GM23338 (cell line): ENCODE measurements around the gene CXADR. TPM values are rescaled to one million over a fixed set of nuclear protein-coding genes. Genes with fewer than 3 reads are reported as not detected.

ENCODE experiments used
- ATAC-seq: fragments of 200-7000 bp; cut with Tn5 transposase; 3 replicates; pipeline ENCODE4 v1.9.1; 2020
- DNase-seq: peaks from one replicate; pipeline ENCODE4 v3.0.0-alpha.2; 2015; ENCODE audit warnings: low spot score
- H2AFZ ChIP-seq: fragments of 200-600 bp; sonication (generic); 2 replicates; pipeline ENCODE4 v1.8.0; 2016; ENCODE audit warnings: antibody characterized with exemption, mild to moderate bottlenecking, moderate library complexity
- H3F3A ChIP-seq: fragments of 200-600 bp; sonication (generic); replicated peaks from 2 replicates; pipeline ENCODE4 v1.8.0; 2017; ENCODE audit warnings: antibody characterized with exemption, mixed run types, low read depth
- H3K27ac ChIP-seq: fragments of 200-600 bp; sonication (generic); 2 replicates; pipeline ENCODE4 v1.6.1; 2016; ENCODE audit warnings: low read depth
- H3K27me3 ChIP-seq: fragments of 200-600 bp; sonication (generic); 2 replicates; pipeline ENCODE4 v1.8.0; 2016; ENCODE audit warnings: mild to moderate bottlenecking, mixed run types, moderate library complexity; ENCODE audit not compliant: insufficient read depth
- H3K36me3 ChIP-seq: fragments of 200-600 bp; sonication (generic); 2 replicates; pipeline ENCODE4 v1.8.0; 2016; ENCODE audit warnings: mild to moderate bottlenecking; ENCODE audit not compliant: insufficient read depth
- H3K4me1 ChIP-seq: fragments of 200-600 bp; sonication (generic); 2 replicates; pipeline ENCODE4 v1.8.0; 2016; ENCODE audit warnings: mild to moderate bottlenecking, moderate library complexity; ENCODE audit not compliant: insufficient read depth
- H3K4me2 ChIP-seq: fragments of 200-600 bp; sonication (generic); 2 replicates; pipeline ENCODE4 v1.7.1; 2017; ENCODE audit warnings: mixed run types
- H3K4me3 ChIP-seq: fragments of 200-600 bp; sonication (generic); 2 replicates; pipeline ENCODE4 v1.6.1; 2016; ENCODE audit warnings: mixed run types
- H3K79me2 ChIP-seq: fragments of 200-600 bp; sonication (generic); replicated peaks from 2 replicates; pipeline ENCODE4 v1.8.0; 2017; ENCODE audit warnings: mild to moderate bottlenecking; ENCODE audit not compliant: insufficient read depth
- H3K9me2 ChIP-seq: fragments of 200-600 bp; sonication (generic); 2 replicates; pipeline ENCODE4 v1.8.0; 2017; ENCODE audit not compliant: insufficient read depth
- H4K20me1 ChIP-seq: fragments of 200-600 bp; sonication (generic); replicated peaks from 2 replicates; pipeline ENCODE4 v1.8.0; 2017; ENCODE audit warnings: mild to moderate bottlenecking; ENCODE audit not compliant: insufficient read depth
- H3K27ac Mint-ChIP-seq: 2 replicates; pipeline ENCODE4 v1.8.0; 2020; ENCODE audit warnings: inconsistent platforms, mild to moderate bottlenecking, moderate library complexity, mixed read lengths
- H3K27me3 Mint-ChIP-seq: 3 replicates; pipeline ENCODE4 v1.8.0; 2022; ENCODE audit warnings: low read depth, mild to moderate bottlenecking, moderate library complexity, mixed read lengths, inconsistent platforms; ENCODE audit not compliant: insufficient read depth, poor library complexity
- H3K36me3 Mint-ChIP-seq: 3 replicates; pipeline ENCODE4 v1.8.0; 2021; ENCODE audit warnings: low read depth, mild to moderate bottlenecking, inconsistent platforms, moderate library complexity, mixed read lengths
- H3K4me1 Mint-ChIP-seq: 3 replicates; pipeline ENCODE4 v1.8.0; 2020; ENCODE audit warnings: mild to moderate bottlenecking, inconsistent platforms, mixed read lengths
- H3K4me3 Mint-ChIP-seq: 3 replicates; pipeline ENCODE4 v1.8.0; 2021; ENCODE audit warnings: moderate library complexity, mild to moderate bottlenecking, inconsistent platforms, mixed read lengths
- H3K9me3 Mint-ChIP-seq: 3 replicates; pipeline ENCODE4 v1.8.0; 2020; ENCODE audit warnings: moderate library complexity, mild to moderate bottlenecking, inconsistent platforms, mixed read lengths
- CREB1 ChIP-seq: fragments of 250-450 bp; sonication (Bioruptor Pico); IDR thresholded peaks from 2 replicates; pipeline ENCODE4 v1.5.0; 2020; ENCODE audit warnings: low read depth, mild to moderate bottlenecking, moderate library complexity
- EZH2 ChIP-seq: fragments of 200-600 bp; sonication (generic); IDR thresholded peaks from one replicate; pipeline ENCODE4 v1.8.0; 2017; ENCODE audit warnings: antibody characterized with exemption, mild to moderate bottlenecking, low read depth; ENCODE audit not compliant: unreplicated experiment
- EZH2phosphoT487 ChIP-seq: fragments of 200-600 bp; sonication (generic); IDR thresholded peaks from one replicate; pipeline ENCODE4 v1.8.1; 2018; ENCODE audit warnings: antibody characterized with exemption; ENCODE audit not compliant: unreplicated experiment
- JUNB ChIP-seq: IDR thresholded peaks from one replicate; pipeline ENCODE4 v1.6.1; 2016; ENCODE audit warnings: antibody characterized with exemption; ENCODE audit not compliant: unreplicated experiment
- NANOG ChIP-seq: IDR thresholded peaks from 2 replicates; pipeline ENCODE4 v1.6.1; 2016; ENCODE audit warnings: antibody characterized with exemption, borderline replicate concordance
- POLR2AphosphoS5 ChIP-seq: IDR thresholded peaks from 2 replicates; pipeline ENCODE4 v1.6.1; 2016; ENCODE audit warnings: antibody characterized with exemption, low read depth
- STAT1 ChIP-seq: IDR thresholded peaks from one replicate; pipeline ENCODE4 v1.6.1; 2016; ENCODE audit warnings: antibody characterized with exemption; ENCODE audit not compliant: unreplicated experiment
- ZNF114 ChIP-seq: fragments of 250-450 bp; sonication (Bioruptor Pico); IDR thresholded peaks from 2 replicates; pipeline ENCODE4 v1.5.0; 2020; ENCODE audit warnings: mild to moderate bottlenecking, moderate library complexity
- ZNF331 ChIP-seq: fragments of 250-450 bp; sonication (Bioruptor Pico); IDR thresholded peaks from 2 replicates; pipeline ENCODE4 v1.5.0; 2020; ENCODE audit warnings: low read depth, mild to moderate bottlenecking, moderate library complexity
- polyA plus RNA-seq: library from polyadenylated mRNA; unstranded; fragments of >200 nt; fragmentation: Nextera tagmentation; extraction: Ambion mirVana; gene quantifications from 2 replicates; pipeline ENCODE4 v1.2.1, GENCODE V29; 2016
- total RNA-seq: library from RNA; depleted of rRNA; stranded (reverse); fragments of >200 nt; shearing (Covaris generic); gene quantifications from 2 replicates; pipeline ENCODE4 v1.2.3, GENCODE V29; 2014
- TF ChIP-seq, protein P1 (sequence below): fragments of 250-450 bp; sonication (Bioruptor Pico); IDR thresholded peaks from 2 replicates; pipeline ENCODE4 v1.5.0; 2020; ENCODE audit warnings: mild to moderate bottlenecking, moderate library complexity
- TF ChIP-seq, protein P2 (sequence below): IDR thresholded peaks from 2 replicates; pipeline ENCODE4 v1.6.1; 2016; ENCODE audit warnings: antibody characterized with exemption
- TF ChIP-seq, protein P3 (sequence below), 2 experiments: fragments of 200-600 bp in 1 of 2; sonication (generic) in 1 of 2; conservative IDR thresholded peaks; 2 replicates each; pipeline versions ENCODE4 v1.5.1 to v1.6.1; 2016 to 2017; ENCODE audit warnings: antibody characterized with exemption in 2 of 2, low read depth in 2 of 2, mild to moderate bottlenecking in 2 of 2, moderate library complexity in 1 of 2

Gene CXADR
- total and polyA plus RNA-seq, 2 experiments from 2014 or later: 126 to 207 TPM

DNA sequence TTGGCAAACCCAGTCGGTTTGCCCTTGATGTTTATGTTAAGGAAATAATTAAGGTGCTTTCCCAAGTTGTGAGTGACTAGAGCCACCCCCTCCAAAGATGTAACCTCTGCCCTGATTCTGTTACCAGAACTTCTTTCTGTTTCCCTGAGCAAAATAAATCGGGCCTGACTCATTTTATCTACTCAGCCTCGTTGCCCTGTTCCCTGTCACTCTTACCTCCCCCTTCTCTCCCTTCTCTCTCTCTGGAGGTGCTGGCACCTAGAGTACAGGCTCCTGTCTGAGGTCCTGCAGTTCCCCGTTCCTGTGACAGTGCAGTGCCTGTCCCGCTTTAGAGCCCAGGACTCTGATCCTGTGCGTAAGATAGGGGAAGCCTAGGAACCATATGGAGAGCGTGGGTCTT lies 35.4 kb downstream of the CXADR start (continued):
- TF ChIP-seq, protein P1, sequence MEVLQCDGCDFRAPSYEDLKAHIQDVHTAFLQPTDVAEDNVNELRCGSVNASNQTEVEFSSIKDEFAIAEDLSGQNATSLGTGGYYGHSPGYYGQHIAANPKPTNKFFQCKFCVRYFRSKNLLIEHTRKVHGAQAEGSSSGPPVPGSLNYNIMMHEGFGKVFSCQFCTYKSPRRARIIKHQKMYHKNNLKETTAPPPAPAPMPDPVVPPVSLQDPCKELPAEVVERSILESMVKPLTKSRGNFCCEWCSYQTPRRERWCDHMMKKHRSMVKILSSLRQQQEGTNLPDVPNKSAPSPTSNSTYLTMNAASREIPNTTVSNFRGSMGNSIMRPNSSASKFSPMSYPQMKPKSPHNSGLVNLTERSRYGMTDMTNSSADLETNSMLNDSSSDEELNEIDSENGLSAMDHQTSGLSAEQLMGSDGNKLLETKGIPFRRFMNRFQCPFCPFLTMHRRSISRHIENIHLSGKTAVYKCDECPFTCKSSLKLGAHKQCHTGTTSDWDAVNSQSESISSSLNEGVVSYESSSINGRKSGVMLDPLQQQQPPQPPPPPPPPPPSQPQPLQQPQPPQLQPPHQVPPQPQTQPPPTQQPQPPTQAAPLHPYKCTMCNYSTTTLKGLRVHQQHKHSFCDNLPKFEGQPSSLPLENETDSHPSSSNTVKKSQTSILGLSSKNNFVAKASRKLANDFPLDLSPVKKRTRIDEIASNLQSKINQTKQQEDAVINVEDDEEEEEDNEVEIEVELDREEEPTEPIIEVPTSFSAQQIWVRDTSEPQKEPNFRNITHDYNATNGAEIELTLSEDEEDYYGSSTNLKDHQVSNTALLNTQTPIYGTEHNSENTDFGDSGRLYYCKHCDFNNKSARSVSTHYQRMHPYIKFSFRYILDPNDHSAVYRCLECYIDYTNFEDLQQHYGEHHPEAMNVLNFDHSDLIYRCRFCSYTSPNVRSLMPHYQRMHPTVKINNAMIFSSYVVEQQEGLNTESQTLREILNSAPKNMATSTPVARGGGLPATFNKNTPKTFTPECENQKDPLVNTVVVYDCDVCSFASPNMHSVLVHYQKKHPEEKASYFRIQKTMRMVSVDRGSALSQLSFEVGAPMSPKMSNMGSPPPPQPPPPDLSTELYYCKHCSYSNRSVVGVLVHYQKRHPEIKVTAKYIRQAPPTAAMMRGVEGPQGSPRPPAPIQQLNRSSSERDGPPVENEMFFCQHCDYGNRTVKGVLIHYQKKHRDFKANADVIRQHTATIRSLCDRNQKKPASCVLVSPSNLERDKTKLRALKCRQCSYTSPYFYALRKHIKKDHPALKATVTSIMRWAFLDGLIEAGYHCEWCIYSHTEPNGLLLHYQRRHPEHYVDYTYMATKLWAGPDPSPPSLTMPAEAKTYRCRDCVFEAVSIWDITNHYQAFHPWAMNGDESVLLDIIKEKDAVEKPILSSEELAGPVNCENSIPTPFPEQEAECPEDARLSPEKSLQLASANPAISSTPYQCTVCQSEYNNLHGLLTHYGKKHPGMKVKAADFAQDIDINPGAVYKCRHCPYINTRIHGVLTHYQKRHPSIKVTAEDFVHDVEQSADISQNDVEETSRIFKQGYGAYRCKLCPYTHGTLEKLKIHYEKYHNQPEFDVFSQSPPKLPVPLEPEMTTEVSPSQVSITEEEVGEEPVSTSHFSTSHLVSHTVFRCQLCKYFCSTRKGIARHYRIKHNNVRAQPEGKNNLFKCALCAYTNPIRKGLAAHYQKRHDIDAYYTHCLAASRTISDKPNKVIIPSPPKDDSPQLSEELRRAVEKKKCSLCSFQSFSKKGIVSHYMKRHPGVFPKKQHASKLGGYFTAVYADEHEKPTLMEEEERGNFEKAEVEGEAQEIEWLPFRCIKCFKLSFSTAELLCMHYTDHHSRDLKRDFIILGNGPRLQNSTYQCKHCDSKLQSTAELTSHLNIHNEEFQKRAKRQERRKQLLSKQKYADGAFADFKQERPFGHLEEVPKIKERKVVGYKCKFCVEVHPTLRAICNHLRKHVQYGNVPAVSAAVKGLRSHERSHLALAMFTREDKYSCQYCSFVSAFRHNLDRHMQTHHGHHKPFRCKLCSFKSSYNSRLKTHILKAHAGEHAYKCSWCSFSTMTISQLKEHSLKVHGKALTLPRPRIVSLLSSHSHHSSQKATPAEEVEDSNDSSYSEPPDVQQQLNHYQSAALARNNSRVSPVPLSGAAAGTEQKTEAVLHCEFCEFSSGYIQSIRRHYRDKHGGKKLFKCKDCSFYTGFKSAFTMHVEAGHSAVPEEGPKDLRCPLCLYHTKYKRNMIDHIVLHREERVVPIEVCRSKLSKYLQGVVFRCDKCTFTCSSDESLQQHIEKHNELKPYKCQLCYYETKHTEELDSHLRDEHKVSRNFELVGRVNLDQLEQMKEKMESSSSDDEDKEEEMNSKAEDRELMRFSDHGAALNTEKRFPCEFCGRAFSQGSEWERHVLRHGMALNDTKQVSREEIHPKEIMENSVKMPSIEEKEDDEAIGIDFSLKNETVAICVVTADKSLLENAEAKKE (CRISPR knock-in tag): no peak
- TF ChIP-seq, protein P2, sequence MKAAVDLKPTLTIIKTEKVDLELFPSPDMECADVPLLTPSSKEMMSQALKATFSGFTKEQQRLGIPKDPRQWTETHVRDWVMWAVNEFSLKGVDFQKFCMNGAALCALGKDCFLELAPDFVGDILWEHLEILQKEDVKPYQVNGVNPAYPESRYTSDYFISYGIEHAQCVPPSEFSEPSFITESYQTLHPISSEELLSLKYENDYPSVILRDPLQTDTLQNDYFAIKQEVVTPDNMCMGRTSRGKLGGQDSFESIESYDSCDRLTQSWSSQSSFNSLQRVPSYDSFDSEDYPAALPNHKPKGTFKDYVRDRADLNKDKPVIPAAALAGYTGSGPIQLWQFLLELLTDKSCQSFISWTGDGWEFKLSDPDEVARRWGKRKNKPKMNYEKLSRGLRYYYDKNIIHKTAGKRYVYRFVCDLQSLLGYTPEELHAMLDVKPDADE: no peak
- TF ChIP-seq EZH2phosphoT487 (no peak), NANOG (no peak), JUNB (no peak)

DNA sequence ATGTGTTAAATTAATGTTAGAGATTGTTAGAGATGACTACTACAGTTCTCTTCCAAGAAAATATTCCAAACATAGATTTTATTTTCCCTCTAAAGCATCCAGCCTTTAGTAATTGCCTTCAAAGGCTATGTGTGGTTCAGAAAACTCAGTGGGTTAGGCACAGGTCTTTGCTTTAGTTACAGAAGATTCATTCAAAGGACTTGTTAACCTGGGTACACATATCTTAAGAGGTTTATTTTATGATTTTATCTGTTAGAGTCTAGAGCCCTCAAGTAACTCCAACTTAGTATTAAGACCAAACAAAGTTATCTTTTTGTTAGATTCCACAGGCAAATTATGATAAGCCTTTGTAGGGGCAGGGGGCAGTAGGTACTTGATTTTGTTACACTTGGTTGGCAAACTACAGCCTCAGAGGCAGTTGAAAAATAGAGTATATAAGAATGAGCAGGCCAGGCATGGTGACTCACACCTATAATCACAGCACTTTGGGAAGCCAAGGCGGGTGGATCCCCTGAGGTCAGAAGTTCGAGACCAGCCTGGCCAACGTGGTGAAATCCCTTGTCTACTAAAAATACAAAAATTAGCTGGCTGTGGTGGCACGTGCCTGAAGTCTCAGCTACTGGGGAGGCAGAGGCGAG lies 37.9 kb downstream of the CXADR start:
- no peak overlapping the region for H3K27ac Mint-ChIP-seq
- H4K20me1 ChIP-seq: peaks cover 39% of the 10 kb centered on the region
- no peak for TF ChIP-seq CREB1 (CRISPR knock-in tag)
- TF ChIP-seq, protein P3, sequence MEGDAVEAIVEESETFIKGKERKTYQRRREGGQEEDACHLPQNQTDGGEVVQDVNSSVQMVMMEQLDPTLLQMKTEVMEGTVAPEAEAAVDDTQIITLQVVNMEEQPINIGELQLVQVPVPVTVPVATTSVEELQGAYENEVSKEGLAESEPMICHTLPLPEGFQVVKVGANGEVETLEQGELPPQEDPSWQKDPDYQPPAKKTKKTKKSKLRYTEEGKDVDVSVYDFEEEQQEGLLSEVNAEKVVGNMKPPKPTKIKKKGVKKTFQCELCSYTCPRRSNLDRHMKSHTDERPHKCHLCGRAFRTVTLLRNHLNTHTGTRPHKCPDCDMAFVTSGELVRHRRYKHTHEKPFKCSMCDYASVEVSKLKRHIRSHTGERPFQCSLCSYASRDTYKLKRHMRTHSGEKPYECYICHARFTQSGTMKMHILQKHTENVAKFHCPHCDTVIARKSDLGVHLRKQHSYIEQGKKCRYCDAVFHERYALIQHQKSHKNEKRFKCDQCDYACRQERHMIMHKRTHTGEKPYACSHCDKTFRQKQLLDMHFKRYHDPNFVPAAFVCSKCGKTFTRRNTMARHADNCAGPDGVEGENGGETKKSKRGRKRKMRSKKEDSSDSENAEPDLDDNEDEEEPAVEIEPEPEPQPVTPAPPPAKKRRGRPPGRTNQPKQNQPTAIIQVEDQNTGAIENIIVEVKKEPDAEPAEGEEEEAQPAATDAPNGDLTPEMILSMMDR (conservative IDR thresholded peaks at IDR 0.05; ENCODE audit: low read depth in 2 of 2): no peak
- TF ChIP-seq EZH2: no peak
- no peak for TF ChIP-seq NANOG
- TF ChIP-seq STAT1: no peak
- TF ChIP-seq, protein P2: no peak
- TF ChIP-seq POLR2AphosphoS5: no peak
- TF ChIP-seq JUNB: no peak
- no peak for TF ChIP-seq ZNF114 (CRISPR knock-in tag)
- no peak for TF ChIP-seq ZNF331 (CRISPR knock-in tag)

More for the DNA sequence above, 37.9 kb downstream of the CXADR start:
- Histone ChIP-seq H3K79me2 (peaks cover 100% of the 10 kb centered on the region), H3K27me3 (no peaks in the 10 kb centered on the region), H3K4me2 (no peak overlapping the region), H3K4me1 (peaks cover 2% of the 10 kb centered on the region; the same call in 1 of the 2 replicates), H3K9me2 (no peaks in the 10 kb centered on the region), H3K36me3 (peaks cover 21% of the 10 kb centered on the region), H3F3A (no peaks in the 10 kb centered on the region), H3K4me3 (no peak overlapping the region), H3K27ac (no peak overlapping the region), H2AFZ (no peak overlapping the region)
- DNase-seq (no peak), ATAC-seq (no peak)
- peaks cover 13% of the 10 kb centered on the region; the same call in 2 of the 3 replicates for H3K4me1 Mint-ChIP-seq
- H3K9me3 Mint-ChIP-seq: no peaks in the 10 kb centered on the region
- H3K36me3 Mint-ChIP-seq: peaks cover 73% of the 10 kb centered on the region
- H3K4me3 Mint-ChIP-seq: no peak overlapping the region
- peaks cover 3% of the 10 kb centered on the region for H3K27me3 Mint-ChIP-seq
